GM03348 (cell line): ENCODE results near the gene DENND2A.
"Not testable (repeated sequence)": the region's sequence is repeated elsewhere in the genome, so short reads cannot be mapped to it uniquely, and the experiment has no call there.

Source experiments
- DNase-seq: peaks from one replicate; pipeline ENCODE4 v3.0.0; 2012; ENCODE audit warnings: low spot score

DENND2A gene

GRCh38 chr7:140587243-140587642, 53.4 kb downstream of the DENND2A start:
- DNase-seq = no peak

GRCh38 chr7:140586516-140586915, 54.1 kb downstream of the DENND2A start:
- peak; percentile 23 for DNase-seq

- no peak for DNase-seq
These were observed 55.3 kb downstream of the DENND2A start for GRCh38 chr7:140585333-140585732.

GRCh38 chr7:140584195-140584851, 56.3 kb downstream of the DENND2A start:
- no peak for DNase-seq

GRCh38 chr7:140581411-140581810, 59.2 kb downstream of the DENND2A start:
- no peak for DNase-seq

- DNase-seq = no peak
These were observed 63.0 kb downstream of the DENND2A start for GRCh38 chr7:140577651-140578050.

- no peak for DNase-seq
These were observed 64.0 kb downstream of the DENND2A start for GRCh38 chr7:140576589-140576988.

GRCh38 chr7:140571538-140572122, 69.0 kb downstream of the DENND2A start:
- DNase-seq = no peak

GRCh38 chr7:140570120-140570519, 70.5 kb downstream of the DENND2A start:
- DNase-seq = no peak

- DNase-seq = no peak
These were observed 72.4 kb downstream of the DENND2A start for GRCh38 chr7:140568021-140568813.

- DNase-seq = peak; percentile 37
These were observed 74.4 kb downstream of the DENND2A start for GRCh38 chr7:140566186-140566585.

GRCh38 chr7:140565761-140566160, 74.9 kb downstream of the DENND2A start:
- DNase-seq = not testable (repeated sequence)

- DNase-seq = no peak
These were observed 76.0 kb downstream of the DENND2A start for GRCh38 chr7:140564643-140565042.

- DNase-seq = no peak
These were observed 77.6 kb downstream of the DENND2A start for GRCh38 chr7:140562926-140563481.

- DNase-seq = no peak
These were observed 81.2 kb downstream of the DENND2A start for GRCh38 chr7:140559410-140559809.

GRCh38 chr7:140557809-140558518, 82.6 kb downstream of the DENND2A start:
- no peak for DNase-seq

- no peak for DNase-seq
These were observed 83.5 kb downstream of the DENND2A start for GRCh38 chr7:140557069-140557468.

- DNase-seq = not testable (repeated sequence)
These were observed 87.4 kb downstream of the DENND2A start for GRCh38 chr7:140553236-140553635.

GRCh38 chr7:140552240-140552679, 88.4 kb downstream of the DENND2A start:
- DNase-seq = no peak

GRCh38 chr7:140551355-140552239, 89.0 kb downstream of the DENND2A start:
- no peak for DNase-seq

GRCh38 chr7:140546947-140547346, 93.7 kb downstream of the DENND2A start:
- DNase-seq = no peak
